ENCODE results near the gene GLB1L3.

Gene GLB1L3

DNA sequence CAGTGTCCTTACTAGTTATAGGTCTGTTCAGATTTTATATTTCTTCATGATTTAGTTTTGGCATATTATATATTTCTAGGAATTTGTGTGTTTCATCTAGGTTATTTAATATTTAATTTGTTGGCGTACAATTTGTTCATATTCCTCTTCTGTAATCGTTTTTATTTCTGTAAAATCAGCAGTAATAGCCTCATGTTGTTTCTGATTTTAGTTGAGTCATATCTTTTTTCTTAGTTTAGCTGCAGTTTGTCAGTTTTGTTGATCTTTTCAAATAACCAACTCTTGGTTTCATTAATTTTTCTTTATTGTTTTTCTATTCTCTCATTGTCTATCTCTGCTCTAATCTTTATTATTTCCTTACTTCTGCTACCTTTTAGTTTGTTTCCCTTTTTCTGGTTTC lies 75.9 kb downstream of the GLB1L3 start:
- no peaks in the 10 kb centered on the region for H4K20me1 ChIP-seq (ENCODE audit: low read depth, low read length)
- TF ChIP-seq, protein P1, sequence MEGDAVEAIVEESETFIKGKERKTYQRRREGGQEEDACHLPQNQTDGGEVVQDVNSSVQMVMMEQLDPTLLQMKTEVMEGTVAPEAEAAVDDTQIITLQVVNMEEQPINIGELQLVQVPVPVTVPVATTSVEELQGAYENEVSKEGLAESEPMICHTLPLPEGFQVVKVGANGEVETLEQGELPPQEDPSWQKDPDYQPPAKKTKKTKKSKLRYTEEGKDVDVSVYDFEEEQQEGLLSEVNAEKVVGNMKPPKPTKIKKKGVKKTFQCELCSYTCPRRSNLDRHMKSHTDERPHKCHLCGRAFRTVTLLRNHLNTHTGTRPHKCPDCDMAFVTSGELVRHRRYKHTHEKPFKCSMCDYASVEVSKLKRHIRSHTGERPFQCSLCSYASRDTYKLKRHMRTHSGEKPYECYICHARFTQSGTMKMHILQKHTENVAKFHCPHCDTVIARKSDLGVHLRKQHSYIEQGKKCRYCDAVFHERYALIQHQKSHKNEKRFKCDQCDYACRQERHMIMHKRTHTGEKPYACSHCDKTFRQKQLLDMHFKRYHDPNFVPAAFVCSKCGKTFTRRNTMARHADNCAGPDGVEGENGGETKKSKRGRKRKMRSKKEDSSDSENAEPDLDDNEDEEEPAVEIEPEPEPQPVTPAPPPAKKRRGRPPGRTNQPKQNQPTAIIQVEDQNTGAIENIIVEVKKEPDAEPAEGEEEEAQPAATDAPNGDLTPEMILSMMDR (IDR thresholded peaks at IDR 0.05; ENCODE audit: insufficient read depth, low read length, poor library complexity, severe bottlenecking): no peak
- TF ChIP-seq EZH2phosphoT487 (conservative IDR thresholded peaks at IDR 0.05; ENCODE audit: low read length): no peak
- no peaks in the 10 kb centered on the region for H3K9me2 ChIP-seq (replicated peaks; ENCODE audit: insufficient read depth, low read length)
- H2AFZ ChIP-seq (ENCODE audit: low read depth, low read length, severe bottlenecking): no peak overlapping the region
- H3K27me3 ChIP-seq (ENCODE audit: low read length): no peaks in the 10 kb centered on the region
- no peak overlapping the region for H3K4me3 ChIP-seq (ENCODE audit: insufficient read depth, low read length, poor library complexity, severe bottlenecking)
- no peak overlapping the region for H3K9ac ChIP-seq (ENCODE audit: low read length)
- no peaks in the 10 kb centered on the region for H3K79me2 ChIP-seq (ENCODE audit: insufficient read depth, low read length)
- no peaks in the 10 kb centered on the region for H3K9me3 ChIP-seq (ENCODE audit: insufficient read depth, low read length)
- no peaks in the 10 kb centered on the region for H3K36me3 ChIP-seq (ENCODE audit: low read length)
- H3K27ac ChIP-seq (ENCODE audit: low read depth, low read length): no peak overlapping the region
- no peak overlapping the region for H3K4me2 ChIP-seq (ENCODE audit: low read depth, low read length, poor library complexity, severe bottlenecking)
- no peaks in the 10 kb centered on the region for H3F3A ChIP-seq (ENCODE audit: insufficient read depth)

DNA sequence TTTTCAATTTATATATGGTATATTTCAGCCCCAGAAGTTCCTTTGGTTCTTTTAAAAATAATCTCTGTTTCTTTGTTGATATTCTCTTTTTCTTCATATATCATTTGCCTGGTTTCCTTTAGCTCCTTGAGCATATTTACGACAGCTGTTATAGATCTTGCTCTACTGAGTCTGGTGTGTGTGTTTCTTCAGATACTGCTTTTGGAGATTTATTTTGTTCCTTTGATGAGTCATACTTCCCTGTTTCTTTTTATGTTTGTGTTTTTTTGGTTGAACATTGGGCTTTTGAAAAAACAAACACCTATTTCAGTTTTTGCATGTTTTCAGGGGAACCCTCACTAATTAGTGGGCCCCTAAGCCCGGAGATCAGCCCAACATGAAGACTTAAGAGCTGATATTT lies 79.0 kb downstream of the GLB1L3 start:
- Histone ChIP-seq H3K4me2 (ENCODE audit: low read depth, low read length, poor library complexity, severe bottlenecking) (no peak overlapping the region), H3K27me3 (ENCODE audit: low read length) (no peaks in the 10 kb centered on the region), H3K9ac (ENCODE audit: low read length) (no peak overlapping the region), H3F3A (ENCODE audit: insufficient read depth) (no peaks in the 10 kb centered on the region), H3K36me3 (ENCODE audit: low read length) (no peaks in the 10 kb centered on the region), H3K79me2 (ENCODE audit: insufficient read depth, low read length) (no peaks in the 10 kb centered on the region), H2AFZ (ENCODE audit: low read depth, low read length, severe bottlenecking) (no peak overlapping the region), H3K4me3 (ENCODE audit: insufficient read depth, low read length, poor library complexity, severe bottlenecking) (no peak overlapping the region), H3K9me2 (replicated peaks; ENCODE audit: insufficient read depth, low read length) (no peaks in the 10 kb centered on the region), H4K20me1 (ENCODE audit: low read depth, low read length) (no peaks in the 10 kb centered on the region), H3K9me3 (ENCODE audit: insufficient read depth, low read length) (no peaks in the 10 kb centered on the region), H3K27ac (ENCODE audit: low read depth, low read length) (no peak overlapping the region)
- TF ChIP-seq, protein P1 (IDR thresholded peaks at IDR 0.05; ENCODE audit: insufficient read depth, low read length, poor library complexity, severe bottlenecking): no peak
- no peak for TF ChIP-seq EZH2phosphoT487 (conservative IDR thresholded peaks at IDR 0.05; ENCODE audit: low read length)

DNA sequence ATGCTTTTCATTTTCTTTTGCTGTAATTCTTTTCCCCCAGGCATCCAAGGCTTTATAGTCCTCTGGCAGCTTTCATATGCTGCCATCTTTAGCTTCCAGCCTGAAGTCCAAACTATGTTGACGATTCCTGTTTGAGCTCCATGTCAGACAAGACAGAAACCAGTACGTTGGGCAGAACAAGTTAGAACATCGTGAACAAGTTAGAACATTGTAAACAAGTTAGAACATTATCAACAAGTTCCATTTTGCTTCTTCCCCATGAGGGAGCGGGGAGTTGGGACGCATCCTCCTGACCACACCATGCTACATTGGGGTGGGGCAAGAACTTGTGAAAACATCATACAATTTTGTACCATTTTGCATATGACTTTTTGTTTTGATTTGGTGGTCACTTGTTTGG lies 79.5 kb downstream of the GLB1L3 start:
- H3K9ac ChIP-seq (ENCODE audit: low read length): no peak overlapping the region
- no peaks in the 10 kb centered on the region for H3K27me3 ChIP-seq (ENCODE audit: low read length)
- H3K4me2 ChIP-seq (ENCODE audit: low read depth, low read length, poor library complexity, severe bottlenecking): no peak overlapping the region
- H3K36me3 ChIP-seq (ENCODE audit: low read length): no peaks in the 10 kb centered on the region
- no peaks in the 10 kb centered on the region for H3K9me2 ChIP-seq (replicated peaks; ENCODE audit: insufficient read depth, low read length)
- no peak overlapping the region for H3K4me3 ChIP-seq (ENCODE audit: insufficient read depth, low read length, poor library complexity, severe bottlenecking)
- H3F3A ChIP-seq (ENCODE audit: insufficient read depth): no peaks in the 10 kb centered on the region
- TF ChIP-seq, protein P1 (IDR thresholded peaks at IDR 0.05; ENCODE audit: insufficient read depth, low read length, poor library complexity, severe bottlenecking): no peak
- no peak for TF ChIP-seq EZH2phosphoT487 (conservative IDR thresholded peaks at IDR 0.05; ENCODE audit: low read length)
- H3K79me2 ChIP-seq (ENCODE audit: insufficient read depth, low read length): no peaks in the 10 kb centered on the region
- no peaks in the 10 kb centered on the region for H4K20me1 ChIP-seq (ENCODE audit: low read depth, low read length)
- H2AFZ ChIP-seq (ENCODE audit: low read depth, low read length, severe bottlenecking): no peak overlapping the region
- no peaks in the 10 kb centered on the region for H3K9me3 ChIP-seq (ENCODE audit: insufficient read depth, low read length)
- H3K27ac ChIP-seq (ENCODE audit: low read depth, low read length): no peak overlapping the region
